Sciatic nerve (tissue), 2 donors: ENCODE measurements around the gene DNAJC18. TPM values are rescaled to one million over a fixed set of nuclear protein-coding genes. Genes with fewer than 3 reads are reported as not detected.
"Not testable (repeated sequence)": the region's sequence is repeated elsewhere in the genome, so short reads cannot be mapped to it uniquely, and the experiment has no call there.

ENCODE experiments used
- ATAC-seq: fragments of 200-7000 bp; cut with Tn5 transposase; one replicate; pipeline ENCODE4 v1.9.1; 2020; ENCODE audit warnings: mild to moderate bottlenecking, moderate library complexity
- DNase-seq: peaks from one replicate; pipeline ENCODE4 v3.0.0-alpha.2; 2020; ENCODE audit warnings: low spot score
- intact Hi-C: fragments of 100-400 bp; cut with DNase I; formaldehyde crosslinking; loops from one replicate; pipeline ENCODE4 v1.14.2; 2022
- total RNA-seq: library from RNA; stranded (reverse); fragmentation: NEBNext Ultra II Directional; extraction: Animal tissue kit (Norgen Biotek cat#: 25700); gene quantifications from one replicate; pipeline ENCODE4 v1.2.1, GENCODE V29; 2021
- donor health status: DM: no; HTN: no; CAD: no.
- donor health status: DM: no; HTN: no; CAD: no.

DNAJC18 gene
- total RNA-seq, 1 donor from 2014 or later, result 29.6 TPM

DNA sequence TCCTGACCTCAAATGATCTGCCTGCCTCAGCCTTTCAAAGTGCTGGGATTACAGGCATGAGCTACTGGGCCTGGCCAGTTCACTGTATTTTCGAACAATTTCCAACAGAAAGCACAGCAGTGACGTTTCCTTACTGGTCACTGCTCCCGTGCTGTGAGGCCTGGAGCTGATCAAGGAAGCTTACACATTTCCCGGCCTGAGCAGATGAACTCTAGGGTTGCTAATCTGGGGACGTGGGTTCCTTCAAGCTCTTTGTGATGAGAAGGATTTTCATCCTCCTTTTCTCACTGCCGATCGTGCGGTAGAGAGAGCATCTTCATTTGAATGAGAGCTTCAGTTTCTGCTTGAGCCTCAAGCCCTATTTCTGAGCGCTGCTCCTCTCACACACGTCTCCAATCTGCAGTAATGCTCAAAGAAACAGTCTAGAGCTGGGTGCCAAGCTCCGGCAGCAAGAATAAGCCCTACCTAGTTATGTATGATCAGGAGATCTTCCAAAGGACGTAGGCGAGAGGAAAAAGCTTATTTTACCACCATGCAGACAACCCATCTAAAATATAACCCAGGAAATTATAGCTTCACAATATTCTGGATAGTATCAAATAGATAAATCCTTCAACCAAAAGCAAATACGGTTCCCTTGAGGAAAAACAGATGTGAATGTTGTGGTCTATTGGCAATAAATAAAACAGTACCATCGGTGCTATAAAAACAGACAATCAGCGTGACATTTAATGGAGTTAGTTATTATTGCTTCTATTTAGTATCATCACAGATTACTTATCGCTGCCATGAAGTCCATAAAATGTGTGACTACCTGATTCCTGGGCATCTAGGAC lies 28.1 kb downstream of the DNAJC18 start:
- intact Hi-C loops, result no loop called here
- DNase-seq (no peak), ATAC-seq (no peak)

DNA sequence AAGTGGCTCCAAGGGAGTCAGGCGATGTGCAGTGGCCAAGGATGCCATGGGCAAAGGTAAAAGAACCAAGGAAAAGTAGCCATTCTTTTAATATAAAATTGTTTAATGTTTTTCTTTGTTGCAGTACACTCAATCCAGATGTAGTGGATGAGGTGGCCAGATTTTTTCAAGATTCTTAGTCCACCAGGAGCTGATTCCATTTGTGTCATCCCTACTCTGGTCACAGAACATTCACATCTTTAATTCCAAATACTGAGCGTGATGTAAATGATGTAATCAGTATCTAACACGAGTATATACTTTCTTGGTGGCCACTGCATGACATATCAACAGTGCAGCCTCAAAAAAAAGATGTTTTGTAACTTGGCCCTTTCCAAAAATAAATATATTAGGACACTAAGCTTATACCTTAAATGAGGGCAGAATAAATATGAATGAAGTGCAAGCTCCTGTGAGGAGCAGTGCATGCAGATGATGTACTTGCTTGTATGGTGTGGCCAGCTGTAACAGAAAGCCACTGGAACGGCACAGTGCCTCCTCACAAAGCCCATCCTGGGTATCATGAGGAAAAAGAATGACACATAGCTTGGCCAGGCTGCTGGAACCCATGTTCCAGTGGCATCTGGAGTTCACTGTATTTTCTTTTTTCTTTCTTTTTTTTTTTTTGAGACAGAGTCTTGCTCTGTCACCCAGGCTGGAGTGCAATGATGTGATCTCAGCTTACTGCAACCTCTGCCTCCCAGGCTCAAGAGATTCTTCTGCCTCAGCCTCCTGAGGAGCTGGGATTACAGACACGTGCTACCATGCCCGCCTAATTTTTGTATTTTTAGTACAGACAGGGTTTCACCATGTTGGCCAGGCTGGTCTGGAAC lies 29.0 kb downstream of the DNAJC18 start:
- intact Hi-C loops, result no loop called here
- DNase-seq (no peak), ATAC-seq (no peak)

DNA sequence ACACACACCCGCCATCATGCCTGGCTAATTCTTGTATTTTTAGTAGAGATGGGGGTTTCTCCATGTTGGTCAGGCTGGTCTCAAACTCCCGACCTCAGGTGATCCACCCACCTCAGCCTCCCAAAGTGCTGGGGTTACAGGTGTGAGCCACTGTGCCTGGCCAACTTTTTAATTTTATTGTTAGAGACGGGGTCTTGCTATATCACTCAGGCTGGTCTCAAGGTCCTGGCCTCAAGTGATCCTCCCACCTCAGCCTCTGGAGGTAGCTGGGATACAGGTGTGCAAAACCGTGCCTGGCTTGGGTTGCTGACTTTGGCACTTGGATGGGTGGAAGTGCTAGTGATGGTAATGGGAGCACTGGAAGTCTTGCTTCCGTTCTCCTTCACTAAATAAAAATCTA lies 30.2 kb downstream of the DNAJC18 start:
- intact Hi-C loops, DNase-seq, ATAC-seq: not testable (repeated sequence)

DNA sequence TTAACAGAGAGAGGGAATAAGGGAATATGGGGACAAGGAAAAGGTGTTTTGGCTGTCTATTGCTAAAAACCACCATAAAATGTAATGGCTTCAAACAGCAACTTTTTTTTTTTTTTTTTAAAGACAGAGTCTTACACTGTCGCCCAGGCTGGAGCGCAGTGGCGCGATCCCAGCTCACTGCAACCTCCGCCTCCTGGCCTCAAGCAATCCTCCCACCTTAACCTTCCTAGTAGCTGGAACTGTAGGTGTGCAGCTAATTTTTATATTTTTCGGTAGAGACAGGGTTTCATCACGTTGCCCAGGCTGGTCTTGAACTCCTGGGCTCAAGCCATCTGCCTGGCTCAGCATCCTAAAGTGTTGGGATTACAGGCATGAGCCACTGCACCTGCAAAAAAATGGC lies 31.1 kb downstream of the DNAJC18 start:
- DNase-seq (no peak), ATAC-seq (no peak)
- intact Hi-C loops, result no loop called here

DNA sequence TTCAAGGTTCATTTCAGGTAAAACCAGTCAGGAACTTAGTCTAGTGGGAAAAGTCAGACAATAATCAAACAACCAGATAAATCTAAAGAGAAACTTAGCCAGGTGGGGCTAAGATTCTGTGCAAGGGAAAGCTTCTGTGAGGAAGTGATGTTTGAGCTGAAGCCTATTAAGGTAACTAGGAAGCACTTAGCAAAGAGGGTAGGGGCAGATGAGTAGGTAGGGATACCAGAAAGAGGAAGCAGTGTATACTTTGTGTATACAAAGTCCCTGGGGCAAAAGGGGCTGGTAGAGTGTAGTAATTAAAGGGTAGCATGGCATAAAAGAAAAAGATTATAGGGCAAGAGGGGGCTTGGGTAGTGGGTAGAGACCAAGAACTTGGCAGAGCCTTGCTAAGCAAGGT lies 31.8 kb downstream of the DNAJC18 start:
- ATAC-seq (no peak), DNase-seq (no peak)
- intact Hi-C loops, result no loop called here

DNA sequence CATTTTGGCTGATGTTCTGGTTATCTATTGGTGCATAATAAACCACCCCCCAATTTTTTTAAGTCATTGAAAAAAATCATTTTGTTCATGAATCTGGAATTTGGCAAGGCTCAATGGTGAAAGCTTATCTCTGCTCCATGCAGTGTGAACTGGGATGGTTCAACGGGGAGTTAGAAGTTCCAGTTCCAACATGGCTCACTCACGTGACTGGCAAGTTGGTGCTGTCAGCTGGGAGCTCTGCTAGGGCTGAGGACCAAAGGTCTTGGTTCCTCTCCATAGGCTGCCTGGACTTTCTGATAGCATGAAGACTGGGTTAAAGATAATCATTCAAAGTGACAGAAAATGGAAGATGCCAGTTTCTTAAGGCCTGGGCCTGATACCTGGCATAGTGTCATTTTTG lies 32.4 kb downstream of the DNAJC18 start:
- ATAC-seq (no peak), DNase-seq (peak; percentile 0)
- intact Hi-C loops, result no loop called here

DNA sequence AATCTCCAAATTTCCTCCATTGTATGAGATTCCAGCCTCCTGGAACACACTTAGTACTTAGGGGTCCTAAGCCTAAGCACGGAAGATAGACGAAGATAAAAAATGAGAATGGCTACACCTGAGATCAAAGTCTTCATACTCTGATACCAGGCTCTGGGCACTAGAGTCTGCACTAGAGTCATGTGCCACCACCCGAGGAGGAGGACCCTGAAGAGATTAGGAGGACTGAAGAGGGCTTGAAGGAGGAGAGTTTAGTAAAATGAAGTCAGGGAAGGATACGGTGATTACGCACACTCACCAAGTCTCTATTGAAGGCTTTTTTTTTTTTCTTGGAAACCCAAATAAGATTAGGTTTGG lies 34.9 kb downstream of the DNAJC18 start:
- ATAC-seq (no peak), DNase-seq (no peak)
- intact Hi-C loops, result no loop called here

DNA sequence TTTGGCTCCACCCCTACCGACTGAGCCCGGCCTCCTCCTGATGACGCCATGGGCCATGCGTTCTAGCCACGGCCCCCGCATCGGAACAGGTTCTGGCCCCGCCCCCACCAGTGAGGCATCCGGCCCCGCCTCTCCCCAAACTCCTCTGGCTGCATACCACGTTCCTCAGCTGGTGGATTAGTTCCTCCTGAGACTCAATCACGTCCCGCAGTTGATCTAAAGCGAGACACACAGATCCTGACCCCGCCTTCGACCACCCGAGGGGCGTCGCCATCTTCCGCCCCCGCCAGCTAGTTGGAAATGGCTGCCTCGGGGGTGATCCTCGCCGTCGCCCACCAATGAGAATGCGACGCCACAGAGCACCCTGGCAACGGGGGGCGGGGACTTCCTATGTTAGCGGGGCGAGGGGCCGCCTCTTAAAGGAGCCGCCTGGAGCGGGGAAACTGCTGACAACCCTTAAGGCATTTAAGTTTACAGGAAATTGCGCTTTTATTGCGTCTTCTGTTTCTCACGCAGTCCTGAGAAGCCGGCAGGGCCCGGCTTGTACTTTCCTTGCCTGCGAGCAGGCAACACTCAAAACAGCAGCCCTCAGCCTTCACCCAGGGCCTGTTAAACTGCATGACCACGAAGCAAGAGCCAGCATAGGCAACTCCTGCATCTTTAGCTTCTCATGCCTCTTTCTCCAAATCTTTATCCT lies 35.4 kb downstream of the DNAJC18 start, which contains the start of gene SPATA24:
TSS of gene SPATA24 (minus strand) at position 303 of the 697 bp plus-strand sequence. CDS start at position 274, 29 bp downstream.
- intact Hi-C loops, result no loop called here
- DNase-seq (peak; percentile 99), ATAC-seq (peak; percentile 98)

DNA sequence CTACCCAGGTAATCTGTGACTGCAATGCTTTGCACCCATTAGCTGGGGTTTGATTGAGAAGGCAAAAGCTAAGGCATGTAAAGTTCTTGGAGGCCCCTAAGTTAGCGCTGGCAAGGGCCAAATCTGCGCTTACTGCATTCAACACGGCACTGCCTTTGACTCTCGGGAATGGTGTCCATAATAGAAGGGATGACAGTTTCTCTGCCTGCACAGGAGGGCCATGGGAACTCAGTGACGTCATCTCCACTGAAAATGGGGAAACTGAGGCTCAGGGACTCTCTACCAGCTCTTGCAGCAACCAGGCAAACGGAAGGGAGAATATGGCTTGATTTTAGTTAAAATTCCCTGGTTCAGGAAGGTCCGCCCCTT lies 35.9 kb downstream of the DNAJC18 start:
- ATAC-seq (no peak), DNase-seq (no peak)
- intact Hi-C loops, result no loop called here

DNA sequence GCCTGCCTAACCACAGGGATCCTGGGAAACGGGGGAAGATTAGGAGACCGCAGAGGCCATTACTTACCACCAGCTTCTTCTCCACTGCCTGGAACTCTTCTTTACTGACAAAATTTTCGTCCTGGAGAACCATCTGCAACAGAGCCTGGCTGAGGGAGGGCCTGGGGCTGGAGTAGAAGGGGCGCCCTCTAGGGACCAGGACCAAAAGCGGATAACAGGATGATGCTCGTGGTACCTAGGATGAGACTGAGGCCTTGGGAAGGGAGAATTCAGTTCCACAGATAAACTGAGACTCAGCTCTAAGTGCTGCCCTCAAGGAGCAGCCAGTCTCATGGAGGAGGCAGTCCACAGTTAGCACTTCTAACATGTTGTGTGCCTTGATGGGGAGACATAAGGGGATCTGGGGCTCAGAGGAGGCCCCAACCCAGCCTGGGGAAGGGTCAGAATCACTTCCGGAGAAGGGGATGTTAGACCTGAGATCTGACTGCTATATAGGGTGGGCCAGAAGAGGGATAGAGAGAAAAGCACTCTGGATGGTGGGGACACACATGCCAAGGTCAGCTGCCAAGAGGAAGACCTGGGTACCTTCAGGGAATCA lies 36.7 kb downstream of the DNAJC18 start:
- intact Hi-C loops, result no loop called here
- DNase-seq (no peak), ATAC-seq (no peak)

DNA sequence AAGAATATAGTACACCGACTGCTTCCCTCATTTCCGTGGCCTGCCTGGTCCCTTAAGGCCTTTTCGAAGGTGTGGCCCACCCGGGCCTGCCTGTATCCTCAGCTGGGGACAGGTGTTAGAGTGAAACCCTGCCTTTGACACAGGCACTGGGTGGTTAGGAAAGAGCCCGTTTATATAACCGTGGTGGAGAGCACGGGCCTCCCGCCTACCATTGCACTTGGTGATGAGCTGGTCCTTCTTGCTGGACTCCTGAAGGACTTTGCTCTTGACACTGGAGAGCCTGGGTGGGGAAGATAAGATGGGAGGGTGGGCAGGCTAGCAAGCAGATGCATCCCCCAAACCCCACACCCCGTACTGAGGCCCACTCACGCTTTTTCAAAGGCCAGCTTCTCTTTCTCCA lies 37.8 kb downstream of the DNAJC18 start:
- ATAC-seq (no peak), DNase-seq (no peak)
- intact Hi-C loops, result no loop called here

DNA sequence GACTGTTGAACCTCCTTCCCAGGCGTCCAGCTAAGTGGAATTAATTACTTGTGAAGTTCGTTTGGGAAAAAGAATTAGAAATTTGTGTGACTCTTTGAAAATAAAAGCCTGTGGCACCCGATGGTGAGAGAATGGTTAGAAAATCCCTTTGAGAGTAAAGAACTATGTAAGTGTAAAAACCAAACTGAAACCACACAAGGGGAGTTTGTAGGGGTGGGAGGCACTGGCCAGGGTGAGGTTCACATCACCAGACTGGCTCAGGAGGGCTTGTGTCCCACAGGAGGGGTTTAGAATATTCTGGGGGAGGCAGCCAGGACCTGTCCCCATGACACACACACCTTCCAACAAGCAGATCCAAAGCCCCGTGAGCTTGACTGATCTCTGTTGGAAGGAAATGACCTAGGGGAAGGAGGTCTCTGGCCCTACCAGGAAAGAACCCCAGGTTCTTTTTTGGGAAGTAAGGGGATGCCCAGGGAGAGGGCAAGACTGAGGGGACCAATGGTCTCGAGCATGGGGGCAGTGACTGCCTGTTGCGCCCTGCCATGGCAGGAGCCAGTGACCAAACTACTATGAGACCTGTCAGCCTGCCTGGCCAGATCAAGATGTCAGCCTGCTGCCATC lies 39.7 kb downstream of the DNAJC18 start:
- intact Hi-C loops, result no loop called here
- DNase-seq, result no peak

DNA sequence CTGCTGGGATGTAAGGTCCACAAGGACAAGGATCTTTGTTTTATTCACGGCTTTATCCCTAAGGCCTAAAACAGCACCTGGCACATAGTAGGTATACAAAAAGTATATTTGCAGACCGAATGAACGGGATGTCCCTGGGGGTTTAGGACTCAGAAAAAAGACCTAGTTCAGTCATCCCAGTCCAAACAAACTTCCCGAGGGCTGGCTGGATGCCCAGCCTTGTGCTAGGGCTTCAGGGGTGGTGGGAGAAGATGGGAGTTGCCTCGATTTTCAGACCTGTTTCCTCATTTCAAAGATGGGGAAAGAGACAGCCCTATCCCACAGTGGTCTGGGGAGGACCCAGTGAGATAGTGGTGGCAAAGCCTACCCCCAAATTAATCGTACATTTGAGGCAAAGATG lies 41.4 kb downstream of the DNAJC18 start:
- intact Hi-C loops, result no loop called here
- ATAC-seq (no peak), DNase-seq (no peak)

More for the DNA sequence above, 39.7 kb downstream of the DNAJC18 start:
- no peak for ATAC-seq

DNA sequence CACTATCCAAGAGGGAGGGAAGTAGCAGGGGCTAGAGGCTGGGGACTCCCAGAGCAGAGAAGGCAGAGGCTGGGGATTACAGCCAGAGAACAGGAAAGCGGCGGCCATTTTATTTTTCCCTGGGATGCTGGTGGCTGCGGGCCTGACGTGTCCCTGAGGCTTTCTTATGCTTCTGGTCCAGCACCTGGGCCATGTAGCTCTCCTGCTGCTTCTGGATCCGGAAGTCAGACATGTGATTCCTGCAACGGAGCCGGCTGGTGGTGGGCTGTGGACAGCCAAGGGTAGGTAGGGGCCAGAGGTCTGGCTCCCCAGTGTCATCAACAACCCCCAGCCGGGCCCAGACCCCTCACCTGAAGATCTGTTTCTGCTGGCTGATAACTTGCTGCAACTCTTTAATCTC lies 42.6 kb downstream of the DNAJC18 start:
- DNase-seq, result no peak
- intact Hi-C loops, result no loop called here

DNA sequence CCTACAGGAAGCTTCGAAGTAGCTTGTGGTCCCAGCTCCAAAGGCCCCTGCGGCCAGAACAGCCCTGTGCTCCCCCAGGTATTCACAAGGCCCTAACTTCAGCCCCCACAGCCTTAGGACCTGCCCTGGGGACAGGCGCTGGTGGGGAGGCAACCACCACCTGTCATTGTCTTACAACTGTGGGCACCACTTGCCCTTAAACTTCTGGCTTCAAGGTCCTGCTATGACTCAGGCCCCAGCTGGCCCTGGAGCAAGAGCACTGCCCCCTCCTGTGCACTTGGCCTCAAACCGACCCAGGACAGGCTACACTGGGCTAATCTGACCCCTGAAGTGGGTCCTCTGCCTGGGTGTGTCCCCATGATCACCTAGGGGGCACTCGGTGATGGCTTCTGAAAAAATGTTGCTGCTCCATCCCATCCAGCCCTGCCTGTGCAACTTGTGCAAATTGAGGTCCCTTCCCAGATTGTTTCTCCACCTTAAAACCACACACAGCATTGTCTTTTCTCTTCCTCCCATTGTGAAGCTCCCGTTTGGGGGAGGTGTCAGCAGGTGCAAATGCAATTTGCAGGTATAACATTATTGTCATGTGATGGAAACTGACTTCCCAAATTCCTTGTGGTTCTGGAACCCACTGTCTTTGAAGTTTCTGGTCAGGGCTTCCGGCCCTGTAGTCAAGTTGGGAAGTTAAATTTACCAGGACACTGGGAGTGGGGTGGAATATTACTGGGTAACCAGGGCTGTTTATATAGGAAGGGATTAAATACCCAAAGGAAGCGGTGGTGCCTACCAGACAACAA lies 43.3 kb downstream of the DNAJC18 start:
- ATAC-seq (no peak), DNase-seq (no peak)
- intact Hi-C loops, result no loop called here

More for the DNA sequence above, 42.6 kb downstream of the DNAJC18 start:
- no peak for ATAC-seq

DNA sequence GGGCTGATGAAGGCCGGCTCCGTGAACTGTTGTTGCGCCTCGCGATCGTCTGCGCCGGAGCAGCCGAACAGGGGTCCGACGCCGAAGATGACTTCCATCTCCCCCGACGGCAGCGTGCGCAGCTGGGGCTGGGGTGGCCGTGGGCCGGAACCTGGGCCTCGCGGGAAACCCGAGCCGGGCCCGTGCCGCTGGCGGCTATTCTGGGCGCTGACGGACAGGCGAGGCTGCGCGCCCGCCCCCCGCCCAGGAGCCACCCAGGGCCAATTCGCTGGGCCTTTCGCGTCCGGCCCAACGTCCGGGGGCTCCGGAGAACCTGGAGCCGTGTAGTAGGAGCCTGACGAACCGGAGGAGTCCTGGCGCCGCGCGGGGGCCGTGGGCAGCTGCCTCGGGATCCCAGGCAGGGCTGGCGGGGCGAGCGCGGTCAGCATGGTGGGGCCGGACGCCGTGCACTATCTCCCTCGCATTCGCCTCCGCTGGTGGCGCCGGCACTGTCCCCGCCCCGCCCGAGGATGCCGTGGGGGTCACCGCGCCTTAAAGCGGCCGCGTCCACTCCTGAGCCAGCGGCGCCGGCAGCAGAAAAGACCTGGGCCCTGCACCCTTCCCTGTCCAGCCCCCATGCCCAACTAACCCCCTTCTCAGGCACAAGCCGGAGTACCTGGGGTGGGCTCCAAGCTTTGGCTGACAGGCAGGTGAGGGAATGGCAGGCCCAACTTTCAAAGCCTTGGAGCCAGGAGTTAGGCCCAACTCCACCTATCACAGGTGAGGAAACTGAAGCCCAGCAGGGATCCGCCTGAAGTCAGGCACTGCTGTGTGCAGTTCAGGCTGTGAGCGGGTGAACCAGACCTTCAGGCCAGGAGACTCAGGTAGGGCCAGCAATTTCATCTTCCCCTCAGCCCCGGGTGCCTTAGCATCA lies 44.4 kb downstream of the DNAJC18 start, which contains the start of gene PROB1:
TSS of gene PROB1 (minus strand) at position 451 of the 913 bp plus-strand sequence. CDS start at position 428, 23 bp downstream.
- intact Hi-C loops, result no loop called here
- peak; percentile 39 for ATAC-seq
- DNase-seq, result no peak

DNA sequence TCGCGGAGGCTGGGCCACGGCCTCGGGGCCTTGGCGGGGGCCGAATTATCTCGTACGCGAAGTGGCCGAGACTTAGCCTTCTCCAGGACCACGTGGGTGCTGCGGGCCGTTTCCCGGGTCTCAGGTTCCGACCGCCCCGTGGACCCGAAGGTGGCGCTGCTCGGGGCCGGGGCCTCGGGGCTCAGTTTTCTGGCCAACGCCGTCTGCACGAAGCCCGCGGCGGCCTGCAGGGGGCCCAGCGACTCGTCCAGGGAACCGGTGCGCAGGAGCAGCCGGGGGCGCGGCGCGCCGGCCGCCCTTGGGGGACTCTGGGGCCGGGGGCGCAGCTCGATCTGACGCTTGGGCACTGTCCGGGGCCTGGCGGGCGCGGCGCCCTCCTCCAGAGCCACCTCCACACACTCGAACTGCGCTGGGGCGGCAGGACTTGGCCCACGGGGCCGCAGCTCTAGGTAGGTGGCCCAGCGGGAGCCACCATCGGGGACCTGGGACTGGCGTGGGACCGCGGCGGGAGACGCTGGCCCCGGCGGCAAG lies 45.1 kb downstream of the DNAJC18 start:
- ATAC-seq (peak; percentile 1), DNase-seq (no peak)
- intact Hi-C loops, result no loop called here
